Measurements from ENCODE around the gene FUT3.

Gene FUT3

DNA sequence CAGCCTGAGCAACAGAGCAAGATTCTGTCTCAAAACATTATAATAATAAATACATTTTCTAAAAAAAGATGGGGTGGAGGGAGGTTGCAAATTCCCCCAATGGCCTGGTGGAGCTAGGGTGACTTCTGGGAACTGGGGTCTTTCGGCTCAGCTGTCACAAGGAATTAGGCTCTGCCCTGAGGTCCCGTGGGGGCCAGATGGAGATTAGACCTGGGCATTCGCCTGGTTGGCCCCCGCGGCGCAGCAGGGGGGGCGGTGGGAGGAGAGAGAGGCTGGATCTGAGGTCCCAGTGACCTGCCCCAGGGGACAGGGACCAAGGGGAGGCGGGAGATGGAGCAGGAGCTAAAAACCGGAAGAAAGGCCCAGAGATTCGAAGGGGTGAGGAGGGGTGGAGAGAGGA lies 26.5 kb downstream of the FUT3 start:
- H3K4me1 ChIP-seq (ENCODE audit: insufficient read depth, low read length, severe bottlenecking), result peaks cover 29% of the 10 kb centered on the region
- no peak overlapping the region for H2AFZ ChIP-seq (ENCODE audit: low read length)
- no peak overlapping the region for H3K4me2 ChIP-seq (ENCODE audit: low read length)
- no peaks in the 10 kb centered on the region for H3K9me2 ChIP-seq (ENCODE audit: low read depth, low read length)
- H3K4me3 ChIP-seq (ENCODE audit: low read depth, low read length, poor library complexity, severe bottlenecking), result no peak overlapping the region
- H3F3A ChIP-seq (ENCODE audit: insufficient read depth, low read length), result 0 out of 2 replicates have a peak, but pooled peaks cover 5% of the 10 kb centered on the region
- no peak overlapping the region for H3K27ac ChIP-seq (ENCODE audit: low read depth, low read length, poor library complexity, severe bottlenecking)
- H3K79me2 ChIP-seq (ENCODE audit: insufficient read depth, low read length), result no peaks in the 10 kb centered on the region
- H4K20me1 ChIP-seq (ENCODE audit: insufficient read depth, low read length), result no peaks in the 10 kb centered on the region
- H3K36me3 ChIP-seq (ENCODE audit: insufficient read depth, low read length), result no peaks in the 10 kb centered on the region
- no peak overlapping the region for H3K9ac ChIP-seq (ENCODE audit: low read length)
- H3K27me3 ChIP-seq (ENCODE audit: insufficient read depth, low read length), result 0 out of 2 replicates have a peak, but pooled peaks cover 1% of the 10 kb centered on the region
- TF ChIP-seq CTCF (IDR thresholded peaks at IDR 0.05; ENCODE audit: low read length), result no peak
- no peak for TF ChIP-seq EZH2 (IDR thresholded peaks at IDR 0.05; ENCODE audit: borderline replicate concordance, low read length)
- no peaks in the 10 kb centered on the region for H3K9me3 ChIP-seq (ENCODE audit: low read length)

DNA sequence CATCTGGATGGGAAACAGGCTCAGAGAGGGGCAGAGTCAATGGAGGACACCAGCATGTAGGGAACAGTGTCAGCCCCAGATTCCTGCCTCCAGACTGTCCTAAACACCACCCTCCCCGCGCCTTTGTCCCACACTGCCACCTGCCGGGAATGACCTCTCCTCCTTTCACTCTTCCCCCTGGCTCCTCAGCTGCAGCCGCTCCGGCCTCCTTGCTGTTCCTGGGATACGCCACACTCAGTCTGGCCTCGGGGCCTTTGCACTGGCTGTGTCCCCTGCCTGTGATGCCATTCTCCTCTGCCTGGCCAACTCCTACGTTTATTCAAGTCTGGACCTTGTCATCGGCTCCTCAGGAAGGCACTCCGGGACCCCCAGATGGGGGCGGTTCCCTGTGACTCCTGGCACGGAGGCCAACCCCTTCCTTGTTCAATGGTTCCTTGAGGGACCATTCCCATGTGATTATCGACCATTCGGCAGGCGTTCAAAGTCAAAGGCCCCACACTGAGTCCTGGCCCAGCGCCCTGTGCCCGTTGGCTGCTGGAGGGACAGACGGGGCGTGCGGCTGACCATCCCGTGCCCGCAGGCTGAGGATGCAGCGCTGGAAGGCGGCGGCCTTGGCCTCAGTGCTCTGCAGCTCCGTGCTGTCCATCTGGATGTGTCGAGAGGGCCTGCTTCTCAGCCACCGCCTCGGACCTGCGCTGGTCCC lies 27.5 kb downstream of the FUT3 start:
- Histone ChIP-seq H3K9me3 (ENCODE audit: low read length) (no peaks in the 10 kb centered on the region), H2AFZ (ENCODE audit: low read length) (no peak overlapping the region), H4K20me1 (ENCODE audit: insufficient read depth, low read length) (no peaks in the 10 kb centered on the region), H3K4me1 (ENCODE audit: insufficient read depth, low read length, severe bottlenecking) (peaks cover 24% of the 10 kb centered on the region), H3K79me2 (ENCODE audit: insufficient read depth, low read length) (no peaks in the 10 kb centered on the region), H3K4me2 (ENCODE audit: low read length) (no peak overlapping the region), H3K27me3 (ENCODE audit: insufficient read depth, low read length) (no peaks in the 10 kb centered on the region), H3K27ac (ENCODE audit: low read depth, low read length, poor library complexity, severe bottlenecking) (no peak overlapping the region), H3F3A (ENCODE audit: insufficient read depth, low read length) (0 out of 2 replicates have a peak, but pooled peaks cover 5% of the 10 kb centered on the region), H3K9me2 (ENCODE audit: low read depth, low read length) (no peaks in the 10 kb centered on the region), H3K9ac (ENCODE audit: low read length) (no peak overlapping the region), H3K36me3 (ENCODE audit: insufficient read depth, low read length) (no peaks in the 10 kb centered on the region), H3K4me3 (ENCODE audit: low read depth, low read length, poor library complexity, severe bottlenecking) (no peak overlapping the region)
- TF ChIP-seq EZH2 (IDR thresholded peaks at IDR 0.05; ENCODE audit: borderline replicate concordance, low read length) (no peak), CTCF (IDR thresholded peaks at IDR 0.05; ENCODE audit: low read length) (peak; percentile 20; the same call in 1 of the 2 replicates)

- Histone ChIP-seq H3K4me2 (ENCODE audit: low read length) (no peak overlapping the region), H3K4me1 (ENCODE audit: insufficient read depth, low read length, severe bottlenecking) (peaks cover 13% of the 10 kb centered on the region), H3K36me3 (ENCODE audit: insufficient read depth, low read length) (no peaks in the 10 kb centered on the region), H3F3A (ENCODE audit: insufficient read depth, low read length) (0 out of 2 replicates have a peak, but pooled peaks cover 5% of the 10 kb centered on the region), H3K9me3 (ENCODE audit: low read length) (no peaks in the 10 kb centered on the region), H3K27ac (ENCODE audit: low read depth, low read length, poor library complexity, severe bottlenecking) (no peak overlapping the region), H3K9me2 (ENCODE audit: low read depth, low read length) (no peaks in the 10 kb centered on the region), H3K27me3 (ENCODE audit: insufficient read depth, low read length) (no peaks in the 10 kb centered on the region), H3K79me2 (ENCODE audit: insufficient read depth, low read length) (no peaks in the 10 kb centered on the region), H4K20me1 (ENCODE audit: insufficient read depth, low read length) (no peaks in the 10 kb centered on the region), H2AFZ (ENCODE audit: low read length) (no peak overlapping the region), H3K9ac (ENCODE audit: low read length) (no peak overlapping the region), H3K4me3 (ENCODE audit: low read depth, low read length, poor library complexity, severe bottlenecking) (no peak overlapping the region)
- no peak for TF ChIP-seq CTCF (IDR thresholded peaks at IDR 0.05; ENCODE audit: low read length)
These were observed 28.9 kb downstream of the FUT3 start for GRCh38 chr19:5822181-5822844.

Data from OCI-LY1 (cell line).